HCT116 (cell line): ENCODE measurements around the gene CYSTM1. TPM values are rescaled to one million over a fixed set of nuclear protein-coding genes. Genes with fewer than 3 reads are reported as not detected.

Source experiments
- ATAC-seq: fragments of 200-7000 bp; cut with Tn5 transposase; 2 replicates; pipeline ENCODE4 v1.9.1; 2020; ENCODE audit warnings: mild to moderate bottlenecking, moderate library complexity
- BruUV-seq: library from RNA; stranded (reverse); fragments of 400-500 nt; replicated peaks from 2 replicates; lab custom pipeline; 2021; lab: Mats Ljungman, UMichigan
- CTCF ChIA-PET: fragments of 300-600 bp; sonication (Branson Sonifier 250); formaldehyde crosslinking; loops from one replicate; lab custom pipeline; 2021; ENCODE audit warnings: antibody characterized with exemption; lab: Charles Lee
- POLR2A ChIA-PET: fragments of 300-600, 350-600 bp; sonication (Branson Sonifier 250); formaldehyde crosslinking; loops from one replicate; lab custom pipeline; 2021; ENCODE audit warnings: antibody characterized with exemption; lab: Charles Lee
- RAD21 ChIA-PET, 2 experiments: fragments of 300-600 bp; sonication (Branson Sonifier 250); formaldehyde crosslinking; loops; one replicate each; lab custom pipeline; 2023; ENCODE audit warnings: low total read pairs in 2 of 2; ENCODE audit not compliant: uncharacterized antibody in 2 of 2, unreplicated experiment in 2 of 2, low non-redundant PET in 1 of 2; lab: Charles Lee
- DNase-seq: peaks from one replicate; pipeline ENCODE4 v3.0.0-alpha.2; 2010; ENCODE audit warnings: low read depth, low spot score
- H2AFZ ChIP-seq: fragments of 200-600 bp; shearing (Covaris generic), sonication (generic); 2 replicates; pipeline ENCODE4 v1.6.1; 2017; ENCODE audit warnings: low read depth, mixed run types, mixed read lengths, antibody characterized with exemption, low read length; ENCODE audit not compliant: poor library complexity, severe bottlenecking
- H3K27ac ChIP-seq: 2 replicates; pipeline ENCODE4 v1.5.1; 2012; ENCODE audit warnings: low read depth, low read length
- H3K27me3 ChIP-seq: fragments of 200-600 bp; sonication (generic); 2 replicates; pipeline ENCODE4 v1.6.1; 2016; ENCODE audit warnings: mixed run types, low read length, mixed read lengths; ENCODE audit not compliant: insufficient read depth
- H3K36me3 ChIP-seq, 2 experiments: fragments of 200-500 bp in 1 of 2; fragments of 200-600 bp in 1 of 2; sonication (Bioruptor generic) in 1 of 2; sonication (generic) in 1 of 2; 2 replicates each; pipeline versions ENCODE4 v1.5.1 to v1.6.1; 2014 to 2016; ENCODE audit warnings: low read length in 2 of 2, inconsistent platforms in 1 of 2, mixed read lengths in 1 of 2, mixed run types in 1 of 2; ENCODE audit not compliant: insufficient read depth in 2 of 2, control insufficient read depth in 1 of 2
- H3K4me1 ChIP-seq, 2 experiments: fragments of 200-600 bp in 1 of 2; sonication (generic) in 1 of 2; 2 replicates each; pipeline versions ENCODE4 v1.5.1 to v1.6.1; 2012 to 2017; ENCODE audit warnings: low read length in 2 of 2, inconsistent platforms in 1 of 2, mild to moderate bottlenecking in 1 of 2, mixed read lengths in 1 of 2, mixed run types in 1 of 2, moderate library complexity in 1 of 2; ENCODE audit not compliant: insufficient read depth in 2 of 2, control insufficient read depth in 1 of 2
- H3K4me2 ChIP-seq: fragments of 200-600 bp; sonication (generic); 2 replicates; pipeline ENCODE4 v1.6.1; 2017; ENCODE audit warnings: mixed run types, low read length, mixed read lengths
- H3K4me3 ChIP-seq, 2 experiments: fragments of 200-600 bp in 1 of 2; sonication (generic) in 1 of 2; replicated peaks in 1 of 2; 2 replicates each; pipeline ENCODE4 v1.5.1; 2011 to 2016; ENCODE audit warnings: low read length in 2 of 2, control low read depth in 1 of 2, low read depth in 1 of 2, mild to moderate bottlenecking in 1 of 2, mixed read lengths in 1 of 2, mixed run types in 1 of 2
- H3K79me2 ChIP-seq: fragments of 200-600 bp; sonication (generic); 2 replicates; pipeline ENCODE4 v1.6.1; 2017; ENCODE audit warnings: mild to moderate bottlenecking, mixed run types, low read length, moderate library complexity, mixed read lengths; ENCODE audit not compliant: insufficient read depth
- H3K9ac ChIP-seq: fragments of 200-600 bp; sonication (generic); 2 replicates; pipeline ENCODE4 v1.6.1; 2016; ENCODE audit warnings: low read length, mixed read lengths
- H3K9me2 ChIP-seq: fragments of 200-600 bp; sonication (generic), shearing (Covaris generic); 2 replicates; pipeline ENCODE4 v1.6.1; 2017; ENCODE audit warnings: mixed run types, mild to moderate bottlenecking, moderate library complexity; ENCODE audit not compliant: insufficient read depth
- H3K9me3 ChIP-seq, 2 experiments: fragments of 200-500 bp in 1 of 2; fragments of 200-600 bp in 1 of 2; sonication (Bioruptor generic) in 1 of 2; sonication (generic) in 1 of 2; 2 replicates each; pipeline ENCODE4 v1.6.1; 2014 to 2017; ENCODE audit warnings: low read length in 2 of 2, mixed read lengths in 2 of 2, inconsistent platforms in 1 of 2, low read depth in 1 of 2, mild to moderate bottlenecking in 1 of 2, mixed run types in 1 of 2, moderate library complexity in 1 of 2; ENCODE audit not compliant: control insufficient read depth in 1 of 2, insufficient read depth in 1 of 2
- H4K20me1 ChIP-seq: fragments of 200-600 bp; sonication (generic), shearing (Covaris generic); 2 replicates; pipeline ENCODE4 v1.6.1; 2017; ENCODE audit warnings: mixed run types, mild to moderate bottlenecking, moderate library complexity; ENCODE audit not compliant: insufficient read depth
- CBX3 ChIP-seq: IDR thresholded peaks from 2 replicates; pipeline ENCODE4 v1.6.1; 2012; ENCODE audit warnings: low read depth
- CEBPB ChIP-seq: IDR thresholded peaks from 2 replicates; pipeline ENCODE4 v1.6.1; 2012; ENCODE audit warnings: low read depth
- CTCF ChIP-seq, 3 experiments: fragments of 200-600 bp in 1 of 3; sonication (generic) in 1 of 3; IDR thresholded peaks in 2 of 3; conservative IDR thresholded peaks in 1 of 3; 2 replicates each; pipeline ENCODE4 v1.5.1; 2012 to 2017; ENCODE audit warnings: low read depth in 2 of 3, low read length in 2 of 3, antibody characterized with exemption in 1 of 3, borderline replicate concordance in 1 of 3, control low read depth in 1 of 3, mild to moderate bottlenecking in 1 of 3, mixed read lengths in 1 of 3, mixed run types in 1 of 3, moderate library complexity in 1 of 3; ENCODE audit not compliant: insufficient read depth in 1 of 3
- EGR1 ChIP-seq: IDR thresholded peaks from 2 replicates; pipeline ENCODE4 v1.6.1; 2012; ENCODE audit warnings: low read depth
- ELF1 ChIP-seq: IDR thresholded peaks from 2 replicates; pipeline ENCODE4 v1.6.1; 2012; ENCODE audit warnings: low read depth, borderline replicate concordance
- EZH2phosphoT487 ChIP-seq: fragments of 200-600 bp; IDR thresholded peaks from 2 replicates; pipeline ENCODE4 v1.6.1; 2018; ENCODE audit warnings: antibody characterized with exemption, borderline replicate concordance
- FOSL1 ChIP-seq: IDR thresholded peaks from 2 replicates; pipeline ENCODE4 v1.6.1; 2012; ENCODE audit warnings: low read depth
- JUND ChIP-seq: IDR thresholded peaks from 2 replicates; pipeline ENCODE4 v1.6.1; 2012
- MAX ChIP-seq: IDR thresholded peaks from 2 replicates; pipeline ENCODE4 v1.6.1; 2012
- POLR2A ChIP-seq: IDR thresholded peaks from 2 replicates; pipeline ENCODE4 v1.7.0; 2011; ENCODE audit warnings: borderline replicate concordance; ENCODE audit not compliant: insufficient read depth, insufficient read length; ENCODE audit errors: extremely low read depth
- POLR2AphosphoS5 ChIP-seq: IDR thresholded peaks from 2 replicates; pipeline ENCODE4 v1.6.1; 2011; ENCODE audit warnings: mild to moderate bottlenecking, low read depth, low read length, moderate library complexity
- RAD21 ChIP-seq: IDR thresholded peaks from 2 replicates; pipeline ENCODE4 v1.6.1; 2012; ENCODE audit warnings: low read depth, mild to moderate bottlenecking
- SIN3A ChIP-seq: IDR thresholded peaks from 2 replicates; pipeline ENCODE4 v1.6.1; 2012; ENCODE audit warnings: low read depth
- SP1 ChIP-seq: IDR thresholded peaks from 2 replicates; pipeline ENCODE4 v1.6.1; 2012; ENCODE audit warnings: low read depth
- SRF ChIP-seq: IDR thresholded peaks from 2 replicates; pipeline ENCODE4 v1.6.1; 2012; ENCODE audit warnings: low read depth
- TCF7L2 ChIP-seq: IDR thresholded peaks from 2 replicates; pipeline ENCODE4 v1.7.0; 2011; ENCODE audit warnings: borderline replicate concordance, inconsistent platforms; ENCODE audit not compliant: insufficient read depth, insufficient read length; ENCODE audit errors: extremely low read depth
- YY1 ChIP-seq: IDR thresholded peaks from 2 replicates; pipeline ENCODE4 v1.6.1; 2011; ENCODE audit warnings: low read length, low read depth, moderate library complexity, mild to moderate bottlenecking; ENCODE audit not compliant: insufficient replicate concordance; ENCODE audit errors: extremely low read depth
- ZBTB33 ChIP-seq: IDR thresholded peaks from 2 replicates; pipeline ENCODE4 v1.6.1; 2011; ENCODE audit warnings: mild to moderate bottlenecking, low read length, moderate library complexity; ENCODE audit not compliant: insufficient replicate concordance; ENCODE audit errors: extremely low read depth
- ZNF274 ChIP-seq: fragments of 200-500 bp; sonication (Bioruptor generic); IDR thresholded peaks from 2 replicates; pipeline ENCODE4 v1.6.1; 2014; ENCODE audit warnings: mild to moderate bottlenecking, low read depth, low read length, inconsistent platforms
- intact Hi-C: fragments of 100-400 bp; cut with micrococcal nuclease; formaldehyde crosslinking; loops from 2 replicates; pipeline ENCODE4 v1.10.0; 2022
- total RNA-seq: library from RNA; stranded (reverse); gene quantifications from one replicate; pipeline ENCODE4 v1.2.1, GENCODE V29; 2021; ENCODE audit not compliant: unreplicated experiment
- TF ChIP-seq, protein P1 (sequence below): IDR thresholded peaks from 2 replicates; pipeline ENCODE4 v1.6.1; 2012

Gene CYSTM1
- total RNA-seq, 1 experiment from 2014 or later = 56.0 TPM

DNA sequence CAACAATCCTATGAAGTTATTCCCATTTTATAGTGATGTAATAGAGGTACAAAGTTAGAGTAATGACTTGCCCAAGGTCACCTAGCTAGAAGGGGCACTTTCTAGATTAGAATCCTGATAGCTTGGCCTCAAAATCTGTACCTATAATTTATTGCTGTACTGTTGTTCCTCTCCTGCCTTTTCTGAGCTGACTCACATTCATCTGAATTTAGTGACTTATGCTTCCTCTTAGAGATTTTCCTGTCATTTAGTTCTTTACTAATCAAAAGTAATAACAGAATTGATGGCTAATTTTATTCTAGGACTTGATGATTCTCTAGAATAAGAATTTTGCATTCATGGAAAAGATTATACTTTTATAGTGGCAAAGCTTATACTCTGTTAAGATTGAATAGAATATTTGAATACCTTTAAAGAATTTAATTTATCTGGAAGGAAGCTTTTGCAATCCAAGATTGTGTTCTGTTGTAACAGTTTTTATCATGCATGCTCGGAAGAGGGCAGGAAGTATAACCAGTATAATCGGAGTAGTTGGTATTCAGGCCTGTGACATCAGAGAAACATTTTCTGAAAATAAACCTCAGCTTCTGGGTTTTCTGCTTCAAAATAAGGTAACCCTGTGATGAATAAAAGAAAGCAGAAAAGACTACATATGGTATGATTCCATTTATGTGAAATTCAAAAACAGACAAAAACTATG lies 21.3 kb downstream of the CYSTM1 start:
- Histone ChIP-seq H3K9ac (no peak overlapping the region), H3K27ac (no peak overlapping the region), H4K20me1 (no peaks in the 10 kb centered on the region), H3K36me3 (no peaks in the 10 kb centered on the region), H2AFZ (no peak overlapping the region), H3K4me2 (no peak overlapping the region), H3K9me3 (no peaks in the 10 kb centered on the region), H3K27me3 (no peaks in the 10 kb centered on the region)
- BruUV-seq = TSS peak; percentile 24
- ChIA-PET RAD21 (no interaction called here), POLR2A (no interaction called here), CTCF (no interaction called here)
- intact Hi-C loops = no loop called here
- ATAC-seq = no peak
- TF ChIP-seq MAX = no peak
- TF ChIP-seq SRF = no peak
- TF ChIP-seq EZH2phosphoT487 = no peak
- no peak for TF ChIP-seq POLR2A
- TF ChIP-seq JUND = no peak
- TF ChIP-seq CBX3 = no peak
- TF ChIP-seq, protein P1, sequence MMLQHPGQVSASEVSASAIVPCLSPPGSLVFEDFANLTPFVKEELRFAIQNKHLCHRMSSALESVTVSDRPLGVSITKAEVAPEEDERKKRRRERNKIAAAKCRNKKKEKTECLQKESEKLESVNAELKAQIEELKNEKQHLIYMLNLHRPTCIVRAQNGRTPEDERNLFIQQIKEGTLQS = no peak
- no peak for TF ChIP-seq ZBTB33
- no peak for TF ChIP-seq CTCF (IDR thresholded peaks at IDR 0.05 in 2 of 3, conservative IDR thresholded peaks at IDR 0.05 in 1 of 3; ENCODE audit: borderline replicate concordance in 1 of 3, insufficient read depth in 1 of 3, low read depth in 2 of 3, low read length in 2 of 3)
- no peak for TF ChIP-seq EGR1
- TF ChIP-seq FOSL1 = no peak
- no peak for TF ChIP-seq YY1
- no peak for TF ChIP-seq POLR2AphosphoS5
- TF ChIP-seq RAD21 = no peak
- TF ChIP-seq ZNF274 = no peak
- TF ChIP-seq CEBPB = no peak
- no peak for TF ChIP-seq ELF1
- TF ChIP-seq SIN3A = no peak
- TF ChIP-seq TCF7L2 = no peak
- no peak for TF ChIP-seq SP1
- TF ChIP-seq, all 23 proteins: peak for 0
- no peaks in the 10 kb centered on the region for H3K9me2 ChIP-seq
- H3K79me2 ChIP-seq = peaks cover 17% of the 10 kb centered on the region
- no peak overlapping the region for H3K4me3 ChIP-seq
- peaks cover 4 to 5% of the 10 kb centered on the region in 2 experiments for H3K4me1 ChIP-seq
- no peak for DNase-seq
